GM19099 (cell line): Measurements from ENCODE around the gene ARHGEF12.

ENCODE experiments used
- POLR2A ChIP-seq: IDR thresholded peaks from 3 replicates; pipeline ENCODE4 v1.6.1; 2011; ENCODE audit warnings: low read depth; ENCODE audit not compliant: insufficient read length; ENCODE audit errors: extremely low read depth

The ARHGEF12 gene

DNA sequence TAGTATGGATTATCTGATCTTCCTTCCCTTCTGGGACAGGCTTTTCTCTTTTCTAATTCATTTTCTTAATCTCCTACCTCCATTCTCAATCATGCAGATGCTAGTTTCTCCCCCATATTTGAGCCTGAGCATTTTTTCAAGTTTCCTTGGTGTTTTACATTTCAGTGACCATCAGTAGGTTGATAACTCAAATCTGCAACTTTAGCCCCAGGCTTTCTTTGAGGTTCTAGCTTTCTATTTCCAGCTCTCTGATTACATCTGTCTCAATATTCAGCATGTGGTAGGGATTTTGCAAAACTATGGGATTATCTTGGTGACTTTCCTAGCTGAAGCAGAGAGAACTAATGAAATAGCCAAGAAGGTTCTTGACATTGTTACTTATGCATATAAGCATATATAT lies 67.8 kb downstream of the ARHGEF12 start:
- TF ChIP-seq POLR2A, result no peak

DNA sequence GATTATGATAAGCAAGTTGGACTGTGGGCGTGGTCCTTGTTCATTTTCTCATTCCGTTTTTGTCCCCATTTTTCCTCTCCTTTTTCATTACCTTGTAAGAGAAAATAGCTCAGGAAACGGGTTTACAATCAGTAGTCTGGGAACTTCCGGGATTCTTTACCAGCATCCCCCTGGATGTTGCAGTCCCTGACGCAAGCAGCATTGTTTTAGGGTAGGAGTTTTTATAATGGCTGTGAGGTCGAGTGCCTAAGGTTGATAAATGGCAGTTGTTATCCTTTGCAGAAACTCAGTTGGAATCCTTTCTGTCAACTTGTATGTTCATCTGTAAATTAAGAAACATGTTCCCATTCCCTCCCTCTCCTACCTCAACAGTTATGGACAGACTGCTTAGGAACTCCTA lies 68.3 kb downstream of the ARHGEF12 start:
- TF ChIP-seq POLR2A, result no peak

DNA sequence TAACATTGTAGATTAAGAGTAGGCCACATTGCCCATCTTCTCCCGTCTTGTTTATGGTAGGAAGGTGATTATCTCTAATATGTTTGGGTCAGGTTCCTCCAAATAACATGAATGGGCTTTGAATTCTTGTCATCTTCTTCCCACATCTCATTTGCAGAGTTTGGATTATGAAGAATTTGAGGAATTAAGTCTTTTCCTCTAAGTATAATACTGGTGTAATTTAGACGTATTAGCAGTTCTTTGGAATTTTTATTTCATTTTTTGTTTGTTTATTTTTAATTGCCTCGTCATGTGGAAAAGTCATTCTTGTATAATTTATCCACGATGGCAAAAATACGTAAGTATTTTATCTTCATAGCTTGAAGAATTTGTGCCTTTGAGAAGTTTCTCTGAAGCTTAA lies 73.4 kb downstream of the ARHGEF12 start:
- no peak for TF ChIP-seq POLR2A

DNA sequence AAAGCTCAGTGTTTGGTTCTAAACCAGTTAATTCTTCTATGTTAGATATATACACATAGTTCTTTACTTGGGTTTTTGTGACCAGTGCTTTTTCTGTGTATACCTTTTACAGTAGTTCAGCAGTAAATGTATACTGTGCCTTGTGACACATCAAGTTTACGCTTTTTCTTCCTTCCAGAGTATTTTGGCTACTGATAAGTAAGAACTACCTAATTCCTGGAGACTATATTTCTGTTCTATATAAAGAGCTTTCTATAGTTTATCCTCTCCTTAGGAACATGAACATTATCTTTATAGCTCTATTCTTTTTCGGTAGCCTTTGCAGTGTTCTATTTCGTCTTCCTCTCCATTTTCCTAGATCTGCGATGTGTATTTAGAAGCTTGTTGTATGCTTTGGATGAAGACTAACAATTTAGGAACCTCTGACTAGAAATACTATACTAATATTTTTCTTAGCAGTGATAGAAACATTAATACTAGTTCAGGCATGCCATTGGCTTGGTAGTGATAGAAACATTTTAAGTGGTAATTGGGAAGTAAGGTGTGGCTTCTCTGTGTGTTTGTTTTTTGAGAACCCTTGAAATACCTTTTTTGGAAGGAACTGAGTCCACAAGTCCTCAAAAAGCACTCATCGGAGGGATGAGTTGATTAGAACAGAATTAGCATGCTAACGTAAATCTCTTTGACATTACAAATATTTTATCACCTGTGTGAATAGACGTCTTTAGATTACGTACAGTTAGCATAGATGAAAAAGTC lies 74.6 kb downstream of the ARHGEF12 start:
- no peak for TF ChIP-seq POLR2A

DNA sequence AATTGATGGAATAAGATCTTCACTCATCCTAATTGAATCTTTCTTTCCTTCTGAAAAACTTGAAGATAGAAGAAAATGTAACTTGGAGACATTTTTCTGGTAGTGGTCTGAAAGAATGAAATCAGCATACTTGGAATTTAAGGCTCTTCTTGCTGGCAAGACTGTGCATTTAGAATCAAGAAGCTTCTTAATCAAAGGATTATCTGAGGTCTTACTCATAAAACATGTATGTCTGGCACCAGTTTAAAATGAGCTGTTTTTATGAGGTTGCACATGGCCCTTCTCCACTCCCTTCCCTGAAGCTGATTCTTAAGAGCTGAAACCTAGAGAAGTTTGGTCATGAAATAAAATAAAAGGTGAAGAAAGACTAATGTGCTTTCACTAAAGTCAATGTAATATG lies 77.3 kb downstream of the ARHGEF12 start:
- TF ChIP-seq POLR2A, result no peak

DNA sequence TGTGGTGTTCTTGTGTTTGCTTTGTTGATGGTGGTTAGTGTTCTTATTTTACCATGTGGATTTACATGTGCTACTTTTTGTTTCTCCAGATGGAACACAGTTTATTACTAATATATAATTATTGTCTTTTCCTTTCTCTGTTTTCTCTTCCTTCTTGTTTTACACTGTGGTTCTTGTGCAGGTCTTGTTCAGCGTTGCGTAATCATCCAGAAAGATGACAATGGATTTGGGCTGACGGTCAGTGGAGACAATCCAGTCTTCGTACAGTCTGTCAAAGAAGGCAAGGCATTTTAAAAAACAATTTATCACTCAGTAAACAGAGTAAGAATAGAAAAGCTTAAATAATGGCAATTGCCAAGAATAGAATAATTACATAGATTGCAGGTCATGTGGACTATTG lies 84.4 kb downstream of the ARHGEF12 start:
- no peak for TF ChIP-seq POLR2A

DNA sequence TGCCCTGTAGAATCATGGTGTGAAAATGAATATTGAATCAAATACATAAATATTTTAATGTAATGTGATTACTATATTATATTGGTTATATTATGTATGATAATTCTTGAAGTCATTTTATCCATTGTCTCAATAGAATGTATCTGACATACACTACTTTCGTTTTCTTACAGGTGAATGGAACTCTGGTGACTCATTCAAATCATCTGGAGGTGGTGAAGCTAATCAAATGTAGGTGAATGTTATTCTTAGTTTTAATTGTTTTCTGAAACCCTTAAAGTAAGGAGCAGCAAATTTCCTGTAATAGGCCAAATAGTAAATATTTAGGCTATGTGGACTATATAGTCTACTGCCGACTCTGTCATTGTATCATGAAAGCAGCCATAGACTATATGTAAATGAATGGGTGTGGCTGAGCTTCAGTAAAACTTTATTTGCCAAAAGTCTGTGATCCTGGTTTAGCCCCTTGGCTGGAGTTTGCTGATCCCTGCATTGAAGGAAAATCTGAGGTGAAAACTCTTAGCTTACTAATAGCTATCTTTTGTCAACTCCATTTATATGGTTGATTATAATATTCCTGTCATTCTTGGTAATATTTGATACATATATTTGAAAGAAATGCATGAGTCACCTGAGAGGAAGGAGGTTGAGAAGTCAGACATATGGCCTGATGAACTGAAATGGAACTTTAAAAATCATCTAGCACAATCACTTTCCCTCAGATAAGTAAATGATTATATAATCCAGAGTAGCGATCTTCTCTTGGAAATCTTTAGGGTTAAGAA lies 88.2 kb downstream of the ARHGEF12 start:
- no peak for TF ChIP-seq POLR2A

DNA sequence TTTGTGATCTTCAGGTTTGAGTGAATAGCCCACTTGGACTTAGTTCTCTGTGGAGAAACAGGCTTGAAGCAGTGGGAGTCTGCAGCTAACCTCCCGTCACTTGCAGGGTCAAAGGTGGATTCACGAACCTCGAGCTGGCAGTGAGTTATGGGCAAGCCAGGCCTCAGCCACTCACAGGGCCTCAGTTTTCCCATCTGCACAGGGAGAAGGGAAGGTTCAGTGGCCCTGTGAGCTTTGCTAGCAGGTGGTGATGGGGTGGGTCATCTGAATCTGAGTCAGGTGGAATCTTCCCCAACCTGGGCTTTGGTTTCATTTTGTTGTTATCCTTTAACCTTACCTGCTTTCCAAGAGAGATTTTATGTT lies 88.7 kb downstream of the ARHGEF12 start:
- TF ChIP-seq POLR2A, result no peak

DNA sequence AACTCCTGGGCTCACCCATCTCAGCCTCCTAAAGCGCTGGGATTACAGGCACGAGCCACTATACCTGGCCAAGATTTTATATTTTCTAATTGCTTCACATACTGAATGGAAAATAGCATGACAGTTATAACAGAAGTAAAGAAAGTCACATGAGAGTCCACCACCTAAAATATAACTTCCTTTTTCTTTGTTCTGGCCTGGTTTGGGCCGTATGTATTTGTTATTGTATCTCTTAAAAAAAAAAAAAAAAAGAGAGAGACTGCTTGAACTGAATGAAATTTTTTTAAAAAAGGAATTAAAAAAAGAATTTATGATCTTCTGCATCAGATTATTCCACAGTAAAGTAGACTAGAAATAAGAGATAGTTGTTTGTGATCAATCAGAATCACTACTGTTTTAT lies 89.3 kb downstream of the ARHGEF12 start:
- no peak for TF ChIP-seq POLR2A

DNA sequence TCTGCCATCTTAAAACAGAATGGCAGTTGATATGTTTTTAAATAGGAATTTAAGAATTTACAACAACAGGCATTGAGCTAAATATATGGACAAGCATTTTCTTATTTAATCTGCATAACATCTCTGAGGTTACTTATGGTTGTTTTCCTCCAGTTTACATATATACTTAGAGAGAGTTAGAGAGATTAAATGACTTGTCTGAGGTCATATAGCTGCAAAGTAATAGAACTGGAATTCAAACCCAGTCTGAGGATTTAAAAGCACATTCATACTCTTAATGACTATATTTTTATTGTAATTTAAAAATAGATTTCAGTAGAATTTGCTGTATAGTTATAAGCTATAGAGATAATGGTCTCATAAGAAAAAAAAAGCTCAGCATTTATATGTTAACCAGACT lies 93.9 kb downstream of the ARHGEF12 start:
- no peak for TF ChIP-seq POLR2A

DNA sequence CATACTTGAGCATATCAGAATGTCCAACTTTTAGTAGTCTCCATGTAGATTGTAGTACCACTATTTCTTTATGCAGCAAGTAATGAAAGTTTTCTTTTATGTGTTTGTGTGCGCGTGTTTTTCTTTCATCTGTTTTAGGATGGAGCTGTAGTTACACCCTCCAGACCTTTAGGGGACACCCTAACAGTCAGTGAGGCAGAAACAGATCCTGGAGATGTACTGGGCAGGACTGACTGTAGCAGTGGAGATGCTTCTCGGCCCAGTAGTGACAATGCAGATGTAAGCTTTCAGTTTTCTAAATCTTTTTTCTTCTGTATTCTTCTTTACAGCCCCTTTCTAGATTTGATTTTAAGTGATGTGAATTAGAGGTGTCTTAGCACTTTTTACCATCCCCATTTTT lies 95.4 kb downstream of the ARHGEF12 start:
- no peak for TF ChIP-seq POLR2A

DNA sequence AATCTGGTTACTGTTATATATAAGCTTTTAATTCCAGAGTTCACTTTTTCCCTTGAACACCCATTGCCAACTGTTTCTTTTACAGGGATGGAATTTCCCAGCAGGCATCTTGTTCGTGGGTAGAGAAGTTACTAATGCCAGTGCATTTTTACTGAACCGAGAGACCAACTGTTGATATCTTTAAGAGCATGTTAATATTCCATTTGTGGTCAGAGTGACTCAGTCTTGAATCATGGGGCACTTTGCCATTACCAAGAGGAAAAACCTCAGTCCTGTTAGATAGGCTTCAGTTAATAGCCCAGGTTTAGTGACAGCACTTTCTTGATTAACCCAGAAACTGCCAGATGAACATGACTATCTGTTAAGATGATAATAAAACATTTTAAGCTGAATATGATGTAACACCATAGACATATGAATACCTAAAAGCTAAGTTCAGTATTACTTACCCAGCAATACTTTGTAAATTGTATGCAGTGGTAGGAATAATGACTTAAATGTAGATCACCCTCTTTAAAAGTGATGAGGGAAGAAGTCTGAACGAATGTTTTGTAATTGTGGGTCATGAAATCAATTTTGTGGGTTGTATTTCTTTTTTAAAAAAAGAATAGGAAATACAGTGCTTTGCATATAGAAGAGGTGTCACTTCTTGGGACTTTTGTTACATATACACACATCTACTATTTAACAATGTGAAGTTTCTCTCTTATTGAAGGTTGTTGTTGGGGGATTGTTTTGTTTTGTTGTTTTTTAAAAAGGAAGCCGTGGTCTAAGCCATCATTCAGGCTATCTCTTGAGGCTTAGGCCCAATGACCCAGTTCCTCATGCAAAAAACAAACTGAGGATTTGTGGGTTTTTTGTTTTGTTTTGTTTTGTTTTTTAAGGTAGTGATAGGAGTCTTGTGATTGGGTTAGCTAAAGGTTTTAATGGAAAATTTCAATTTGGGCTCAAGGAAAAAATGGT lies 96.1 kb downstream of the ARHGEF12 start:
- TF ChIP-seq POLR2A, result no peak

DNA sequence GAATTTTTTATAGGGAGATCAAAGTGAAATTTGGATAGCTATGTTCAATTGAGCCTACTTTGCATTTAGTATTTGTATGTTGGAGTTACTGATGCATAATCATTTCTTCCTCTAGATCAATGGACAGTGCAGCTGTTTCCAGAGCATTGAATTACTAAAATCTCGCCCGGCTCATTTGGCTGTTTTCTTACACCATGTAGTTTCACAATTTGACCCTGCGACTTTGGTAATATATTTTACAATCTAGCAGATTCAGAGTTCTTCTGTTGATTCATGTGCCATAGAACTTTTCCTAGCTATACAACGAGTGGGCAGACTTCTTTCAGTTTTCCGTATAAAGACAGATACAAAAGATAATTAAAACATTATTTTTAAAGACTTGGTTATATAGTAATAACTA lies 105.4 kb downstream of the ARHGEF12 start:
- no peak for TF ChIP-seq POLR2A

DNA sequence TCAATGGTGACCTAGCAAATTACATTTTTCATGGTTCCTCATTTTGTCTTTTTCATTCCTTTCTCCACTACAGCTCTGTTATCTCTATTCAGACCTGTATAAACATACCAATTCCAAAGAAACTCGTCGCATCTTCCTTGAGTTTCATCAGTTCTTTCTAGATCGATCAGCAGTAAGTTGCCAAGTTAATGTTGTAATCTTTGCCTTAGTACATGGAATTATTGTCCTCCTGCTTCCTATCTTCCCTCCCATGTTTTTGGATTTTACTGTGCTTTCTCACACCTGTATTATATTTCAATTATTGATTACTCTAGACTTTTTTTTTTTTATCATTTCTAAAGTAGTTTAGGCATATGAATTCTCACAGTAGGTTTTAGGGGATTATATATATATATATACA lies 105.8 kb downstream of the ARHGEF12 start:
- TF ChIP-seq POLR2A, result no peak

DNA sequence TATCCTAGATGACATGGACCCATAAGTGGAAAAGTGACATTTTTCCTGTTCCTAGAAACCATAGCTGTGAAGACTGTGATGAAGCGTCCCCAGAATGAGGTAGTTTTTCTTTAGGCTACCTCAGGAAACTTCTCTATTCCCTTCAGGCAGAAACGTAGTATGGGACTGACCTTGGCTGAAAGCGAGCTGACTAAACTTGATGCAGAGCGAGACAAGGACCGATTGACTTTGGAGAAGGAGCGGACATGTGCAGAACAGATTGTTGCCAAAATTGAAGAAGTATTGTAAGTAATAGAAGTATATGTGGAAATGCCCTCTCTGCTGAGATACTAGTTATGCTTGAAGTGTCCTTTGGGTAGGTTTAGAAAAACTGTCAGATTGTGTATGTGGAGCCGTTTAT lies 110.6 kb downstream of the ARHGEF12 start:
- no peak for TF ChIP-seq POLR2A
